MM.1S (cell line): ENCODE results near the gene CWC27.
"Not testable (repeated sequence)": the region's sequence is repeated elsewhere in the genome, so short reads cannot be mapped to it uniquely, and the experiment has no call there.

ENCODE experiments used
- DNase-seq: peaks from one replicate; pipeline ENCODE4 v3.0.0-alpha.2; 2015
- H2AFZ ChIP-seq: fragments of 300-600 bp; sonication (generic); 2 replicates; pipeline ENCODE4 v1.6.0; 2016; ENCODE audit warnings: antibody characterized with exemption, low read length
- H3F3A ChIP-seq: fragments of 300-600 bp; sonication (generic); 2 replicates; pipeline ENCODE4 v1.6.1; 2016; ENCODE audit warnings: mild to moderate bottlenecking, antibody characterized with exemption, low read length, moderate library complexity, mixed read lengths; ENCODE audit not compliant: insufficient read depth
- H3K27ac ChIP-seq: fragments of 300-600 bp; sonication (generic); 2 replicates; pipeline ENCODE4 v1.5.1; 2016; ENCODE audit warnings: mild to moderate bottlenecking, low read length
- H3K27me3 ChIP-seq: fragments of 300-600 bp; sonication (generic); replicated peaks from 2 replicates; pipeline ENCODE4 v1.6.0; 2016; ENCODE audit warnings: low read length; ENCODE audit not compliant: insufficient read depth
- H3K36me3 ChIP-seq: fragments of 300-600 bp; sonication (generic); replicated peaks from 2 replicates; pipeline ENCODE4 v1.6.1; 2016; ENCODE audit warnings: mild to moderate bottlenecking, low read length, mixed read lengths; ENCODE audit not compliant: insufficient read depth
- H3K4me1 ChIP-seq: fragments of 300-600 bp; sonication (generic); 2 replicates; pipeline ENCODE4 v1.6.1; 2016; ENCODE audit warnings: low read length, mixed read lengths
- H3K4me2 ChIP-seq: fragments of 300-600 bp; sonication (generic); 2 replicates; pipeline ENCODE4 v1.6.0; 2016; ENCODE audit warnings: low read depth, low read length
- H3K4me3 ChIP-seq: fragments of 300-600 bp; sonication (generic); 2 replicates; pipeline ENCODE4 v1.5.1; 2016; ENCODE audit warnings: low read length, mixed read lengths
- H3K79me2 ChIP-seq: fragments of 300-600 bp; sonication (generic); 2 replicates; pipeline ENCODE4 v1.6.1; 2016; ENCODE audit warnings: mixed run types, low read length, mixed read lengths
- H3K9ac ChIP-seq: fragments of 300-600 bp; sonication (generic); 2 replicates; pipeline ENCODE4 v1.6.1; 2016; ENCODE audit warnings: low read length, mixed read lengths
- H3K9me2 ChIP-seq: fragments of 300-600 bp; sonication (generic); replicated peaks from 2 replicates; pipeline ENCODE4 v1.6.1; 2016; ENCODE audit warnings: mild to moderate bottlenecking, low read length, mixed read lengths; ENCODE audit not compliant: insufficient read depth
- H3K9me3 ChIP-seq: fragments of 300-600 bp; sonication (generic); replicated peaks from 2 replicates; pipeline ENCODE4 v1.6.1; 2016; ENCODE audit warnings: mild to moderate bottlenecking, low read length, mixed read lengths; ENCODE audit not compliant: insufficient read depth
- H4K20me1 ChIP-seq: fragments of 300-600 bp; sonication (generic); 2 replicates; pipeline ENCODE4 v1.6.1; 2016; ENCODE audit warnings: mild to moderate bottlenecking, low read length, moderate library complexity, mixed read lengths; ENCODE audit not compliant: insufficient read depth
- EZH2 ChIP-seq: fragments of 300-600 bp; sonication (generic); optimal IDR thresholded peaks from 2 replicates; pipeline ENCODE3; 2017; ENCODE audit warnings: low read depth, mild to moderate bottlenecking, antibody characterized with exemption, low read length, mixed read lengths
- EZH2phosphoT487 ChIP-seq: fragments of 300-600 bp; sonication (generic); IDR thresholded peaks from 2 replicates; pipeline ENCODE4 v1.6.1; 2018; ENCODE audit warnings: antibody characterized with exemption, low read length
- TF ChIP-seq, protein P1 (sequence below): fragments of 300-600 bp; sonication (generic); IDR thresholded peaks from 2 replicates; pipeline ENCODE4 v1.5.1; 2016; ENCODE audit warnings: antibody characterized with exemption, low read length, mixed read lengths

Gene CWC27

GRCh38 chr5:64925123-64925522 is 156.4 kb downstream of the CWC27 start:
- no peaks in the 10 kb centered on the region for H3K36me3 ChIP-seq
- no peak overlapping the region for H2AFZ ChIP-seq
- no peaks in the 10 kb centered on the region for H3K27me3 ChIP-seq
- no peaks in the 10 kb centered on the region for H3K9me3 ChIP-seq
- TF ChIP-seq EZH2phosphoT487 (no peak), EZH2 (no peak)
- TF ChIP-seq, protein P1, sequence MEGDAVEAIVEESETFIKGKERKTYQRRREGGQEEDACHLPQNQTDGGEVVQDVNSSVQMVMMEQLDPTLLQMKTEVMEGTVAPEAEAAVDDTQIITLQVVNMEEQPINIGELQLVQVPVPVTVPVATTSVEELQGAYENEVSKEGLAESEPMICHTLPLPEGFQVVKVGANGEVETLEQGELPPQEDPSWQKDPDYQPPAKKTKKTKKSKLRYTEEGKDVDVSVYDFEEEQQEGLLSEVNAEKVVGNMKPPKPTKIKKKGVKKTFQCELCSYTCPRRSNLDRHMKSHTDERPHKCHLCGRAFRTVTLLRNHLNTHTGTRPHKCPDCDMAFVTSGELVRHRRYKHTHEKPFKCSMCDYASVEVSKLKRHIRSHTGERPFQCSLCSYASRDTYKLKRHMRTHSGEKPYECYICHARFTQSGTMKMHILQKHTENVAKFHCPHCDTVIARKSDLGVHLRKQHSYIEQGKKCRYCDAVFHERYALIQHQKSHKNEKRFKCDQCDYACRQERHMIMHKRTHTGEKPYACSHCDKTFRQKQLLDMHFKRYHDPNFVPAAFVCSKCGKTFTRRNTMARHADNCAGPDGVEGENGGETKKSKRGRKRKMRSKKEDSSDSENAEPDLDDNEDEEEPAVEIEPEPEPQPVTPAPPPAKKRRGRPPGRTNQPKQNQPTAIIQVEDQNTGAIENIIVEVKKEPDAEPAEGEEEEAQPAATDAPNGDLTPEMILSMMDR: no peak
- H3K9me2 ChIP-seq: no peaks in the 10 kb centered on the region
- H3K4me3 ChIP-seq: no peak overlapping the region
- no peaks in the 10 kb centered on the region for H3K4me1 ChIP-seq
- H3F3A ChIP-seq: no peaks in the 10 kb centered on the region
- H3K79me2 ChIP-seq: no peaks in the 10 kb centered on the region
- H3K27ac ChIP-seq: no peak overlapping the region
- H3K9ac ChIP-seq: no peak overlapping the region
- DNase-seq: no peak
- no peaks in the 10 kb centered on the region for H4K20me1 ChIP-seq
- H3K4me2 ChIP-seq: no peak overlapping the region

GRCh38 chr5:64929833-64930232 is 161.1 kb downstream of the CWC27 start:
- Histone ChIP-seq H4K20me1 (no peaks in the 10 kb centered on the region), H2AFZ (no peak overlapping the region), H3K9me3 (no peaks in the 10 kb centered on the region), H3K36me3 (no peaks in the 10 kb centered on the region), H3K4me2 (no peak overlapping the region), H3K9ac (no peak overlapping the region), H3K27me3 (no peaks in the 10 kb centered on the region), H3F3A (no peaks in the 10 kb centered on the region), H3K9me2 (no peaks in the 10 kb centered on the region), H3K4me1 (no peaks in the 10 kb centered on the region), H3K4me3 (no peak overlapping the region), H3K79me2 (no peaks in the 10 kb centered on the region), H3K27ac (no peak overlapping the region)
- no peak for TF ChIP-seq EZH2phosphoT487
- TF ChIP-seq, protein P1: no peak
- TF ChIP-seq EZH2: no peak
- DNase-seq: no peak

DNA sequence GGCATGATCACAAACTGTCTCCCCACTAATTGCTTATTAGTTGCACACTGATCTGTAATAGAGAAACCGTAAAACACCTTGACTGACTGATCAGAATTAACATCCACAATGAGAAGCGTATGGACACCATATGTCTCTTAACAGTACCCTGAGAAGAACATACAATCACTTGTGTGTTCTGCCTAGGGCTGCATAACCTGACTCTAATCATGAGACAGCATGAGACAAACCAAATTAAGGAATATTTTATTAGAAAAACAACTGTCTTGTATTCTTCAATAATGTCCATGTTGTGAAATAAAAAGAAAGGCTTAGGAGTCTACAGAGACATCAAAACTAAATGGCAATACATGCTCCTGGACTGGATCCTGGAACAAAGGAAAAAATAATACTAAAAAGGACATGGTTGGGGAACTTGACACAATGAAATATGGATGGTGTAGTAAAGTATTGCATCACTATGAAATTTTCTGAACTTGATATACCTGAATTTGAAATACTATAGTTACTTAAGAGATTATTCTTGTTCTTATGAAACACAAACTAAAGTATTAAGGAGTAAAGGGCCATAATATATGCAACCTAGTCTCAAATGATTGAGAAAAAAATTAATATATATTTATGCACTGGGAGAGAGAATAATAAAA is 162.1 kb downstream of the CWC27 start:
- no peaks in the 10 kb centered on the region for H4K20me1 ChIP-seq
- no peak overlapping the region for H2AFZ ChIP-seq
- H3K79me2 ChIP-seq: no peaks in the 10 kb centered on the region
- H3K4me2 ChIP-seq: no peak overlapping the region
- TF ChIP-seq EZH2phosphoT487 (no peak), EZH2 (no peak)
- TF ChIP-seq, protein P1: no peak
- H3K9me3 ChIP-seq: no peaks in the 10 kb centered on the region
- H3F3A ChIP-seq: no peaks in the 10 kb centered on the region
- no peak overlapping the region for H3K4me3 ChIP-seq
- no peaks in the 10 kb centered on the region for H3K9me2 ChIP-seq
- H3K9ac ChIP-seq: no peak overlapping the region
- H3K27me3 ChIP-seq: no peaks in the 10 kb centered on the region
- no peaks in the 10 kb centered on the region for H3K36me3 ChIP-seq
- H3K4me1 ChIP-seq: no peaks in the 10 kb centered on the region
- no peak overlapping the region for H3K27ac ChIP-seq
- no peak for DNase-seq

DNA sequence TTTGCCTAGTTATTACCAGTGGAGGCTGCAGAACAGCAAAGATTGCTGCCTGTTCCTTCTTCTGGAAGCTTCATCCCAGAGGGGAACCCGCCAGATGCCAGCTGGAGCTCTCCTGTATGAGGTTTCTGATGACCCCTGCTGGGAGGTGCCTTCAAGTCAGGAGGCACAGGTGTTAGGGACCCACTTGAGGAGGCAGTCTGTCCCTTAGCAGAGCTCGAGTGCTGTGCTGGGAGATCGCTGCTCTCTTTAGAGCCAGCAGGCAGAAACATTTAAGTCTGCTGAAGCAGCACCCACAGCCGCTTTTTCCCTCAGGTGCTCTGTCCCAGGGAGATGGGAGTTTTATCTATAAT is 170.7 kb downstream of the CWC27 start:
- H3K79me2 ChIP-seq, H3K9me3 ChIP-seq, H3K27me3 ChIP-seq, H3K4me1 ChIP-seq, DNase-seq, H2AFZ ChIP-seq, H3F3A ChIP-seq, H3K9me2 ChIP-seq, H3K27ac ChIP-seq, H3K9ac ChIP-seq, H3K36me3 ChIP-seq, H3K4me3 ChIP-seq, H4K20me1 ChIP-seq, H3K4me2 ChIP-seq: not testable (repeated sequence)
